Esophagus muscularis mucosa (tissue), 4 donors: ENCODE measurements around the gene SPANXB1. TPM values are rescaled to one million over a fixed set of nuclear protein-coding genes. Genes with fewer than 3 reads are reported as not detected.
"Not testable (repeated sequence)": the region's sequence is repeated elsewhere in the genome, so short reads cannot be mapped to it uniquely, and the experiment has no call there.

Experiments used
- DNase-seq: peaks from one replicate; pipeline ENCODE4 v3.0.0-alpha.2; 2017; ENCODE audit errors: extremely low spot score
- H3K27ac ChIP-seq, 4 donors: fragments of 200-600 bp; sonication (generic); replicated peaks in 1 of 4; 1 replicate in 3 of 4; 2 replicates in 1 of 4; pipeline ENCODE4 v1.5.1; 2016 to 2019; ENCODE audit warnings: mild to moderate bottlenecking in 1 of 4
- H3K27me3 ChIP-seq, 4 donors: fragments of 200-600 bp; sonication (generic); one replicate each; pipeline versions ENCODE4 v1.5.1 to v1.6.0; 2016 to 2019
- H3K36me3 ChIP-seq, 4 donors: fragments of 200-600 bp; sonication (generic); one replicate each; pipeline ENCODE4 v1.5.1; 2016 to 2019
- H3K4me1 ChIP-seq, 4 donors: fragments of 200-600 bp; sonication (generic); one replicate each; pipeline ENCODE4 v1.5.1; 2016 to 2019
- H3K4me3 ChIP-seq, 4 donors: fragments of 200-600 bp; sonication (generic); 1 replicate in 2 of 4; 2 replicates in 2 of 4; pipeline ENCODE4 v1.5.1; 2016 to 2019; ENCODE audit warnings: mild to moderate bottlenecking in 4 of 4, moderate library complexity in 1 of 4
- H3K9me3 ChIP-seq, 4 donors: fragments of 200-600 bp; sonication (generic); 1 replicate in 3 of 4; 2 replicates in 1 of 4; pipeline ENCODE4 v1.5.1; 2016 to 2019
- CTCF ChIP-seq, 3 experiments: fragments of 200-600 bp in 2 of 3; fragments of 450-650 bp in 1 of 3; sonication (generic) in 2 of 3; IDR thresholded peaks; one replicate each; pipeline ENCODE4 v1.5.1; 2017 to 2019; ENCODE audit warnings: antibody characterized with exemption in 3 of 3, mild to moderate bottlenecking in 2 of 3, moderate library complexity in 1 of 3
- EP300 ChIP-seq: sonication (generic); formaldehyde crosslinking; IDR thresholded peaks from one replicate; pipeline ENCODE4 v1.6.1; 2017; ENCODE audit warnings: antibody characterized with exemption
- POLR2A ChIP-seq: fragments of 450-650 bp; IDR thresholded peaks from one replicate; pipeline ENCODE4 v1.6.1; 2017; ENCODE audit warnings: antibody characterized with exemption, moderate library complexity, mild to moderate bottlenecking, low read depth
- POLR2AphosphoS5 ChIP-seq, 2 donors: sonication (generic); formaldehyde crosslinking; IDR thresholded peaks; one replicate each; pipeline ENCODE4 v1.6.1; 2017; ENCODE audit warnings: antibody characterized with exemption in 2 of 2
- WGBS: methylation state at CpG from one replicate; pipeline ENCODE4 v1.1.5; 2018; 5-methylcytosine and 5-hydroxymethylcytosine counted together
- intact Hi-C: fragments of 100-400 bp; cut with DNase I; formaldehyde crosslinking; loops from one replicate; pipeline ENCODE4 v1.15.1; 2023
- total RNA-seq, 4 donors: library from RNA; depleted of rRNA; stranded (reverse); fragments of >200 nt; gene quantifications; one replicate each; pipeline versions ENCODE4 v1.1.0 to v1.2.1, GENCODE V29; 2016

The SPANXB1 gene
- not detected for total RNA-seq

GRCh38 chrX:141002568-141002967, at the start of gene SPANXB1:
Gene SPANXB1, plus strand, starts transcription at chrX:141002594. Its CDS starts 100 bp downstream, at chrX:141002694.
- DNase-seq, H3K36me3 ChIP-seq, H3K4me1 ChIP-seq, H3K9me3 ChIP-seq, H3K27me3 ChIP-seq, H3K27ac ChIP-seq, intact Hi-C loops, H3K4me3 ChIP-seq: not testable (repeated sequence)
- 89% methylated on average over 13 of the region's 13 CpGs for WGBS

GRCh38 chrX:140967036-140967435, 35.4 kb upstream of the SPANXB1 start:
- no peak overlapping the region for H3K27ac ChIP-seq
- no peaks in the 10 kb centered on the region for H3K9me3 ChIP-seq
- intact Hi-C loops: no loop called here
- 71% methylated on average over 3 of the region's 3 CpGs for WGBS
- no peaks in the 10 kb centered on the region for H3K4me1 ChIP-seq
- no peaks in the 10 kb centered on the region for H3K36me3 ChIP-seq
- H3K4me3 ChIP-seq: no peak overlapping the region
- no peaks in the 10 kb centered on the region for H3K27me3 ChIP-seq
- no peak for TF ChIP-seq CTCF (IDR thresholded peaks at IDR 0.05)
- TF ChIP-seq EP300: no peak
- TF ChIP-seq POLR2AphosphoS5 (IDR thresholded peaks at IDR 0.05): no peak
- no peak for TF ChIP-seq POLR2A
- DNase-seq: no peak

- no peak for DNase-seq
- WGBS: 75% methylated on average over 4 of the region's 4 CpGs
- H3K36me3 ChIP-seq: no peaks in the 10 kb centered on the region
- no peaks in the 10 kb centered on the region for H3K9me3 ChIP-seq
- no peaks in the 10 kb centered on the region for H3K4me1 ChIP-seq
- no peaks in the 10 kb centered on the region for H3K27me3 ChIP-seq
- intact Hi-C loops: no loop called here
- H3K4me3 ChIP-seq: no peak overlapping the region
- TF ChIP-seq POLR2A (no peak), POLR2AphosphoS5 (IDR thresholded peaks at IDR 0.05) (no peak), CTCF (IDR thresholded peaks at IDR 0.05) (no peak), EP300 (no peak)
- H3K27ac ChIP-seq: no peak overlapping the region
Measured at GRCh38 chrX:140971099-140971795, 31.1 kb upstream of the SPANXB1 start.

- H3K4me3 ChIP-seq: no peak overlapping the region
- intact Hi-C loops: no loop called here
- no peak overlapping the region for H3K27ac ChIP-seq
- TF ChIP-seq POLR2A: no peak
- TF ChIP-seq POLR2AphosphoS5 (IDR thresholded peaks at IDR 0.05): no peak
- no peak for TF ChIP-seq EP300
- TF ChIP-seq CTCF (IDR thresholded peaks at IDR 0.05): no peak
- H3K9me3 ChIP-seq: no peaks in the 10 kb centered on the region
- H3K27me3 ChIP-seq: no peaks in the 10 kb centered on the region
- no peaks in the 10 kb centered on the region for H3K36me3 ChIP-seq
- WGBS: 50% methylated on average over 3 of the region's 3 CpGs
- no peaks in the 10 kb centered on the region for H3K4me1 ChIP-seq
- DNase-seq: no peak
Measured at GRCh38 chrX:140975472-140975871, 26.9 kb upstream of the SPANXB1 start.

- Histone ChIP-seq H3K36me3 (no peaks in the 10 kb centered on the region), H3K4me1 (no peaks in the 10 kb centered on the region), H3K9me3 (no peaks in the 10 kb centered on the region), H3K4me3 (no peak overlapping the region), H3K27ac (no peak overlapping the region), H3K27me3 (no peaks in the 10 kb centered on the region)
- intact Hi-C loops: no loop called here
- 80% methylated on average over 3 of the region's 3 CpGs for WGBS
- no peak for TF ChIP-seq CTCF (IDR thresholded peaks at IDR 0.05)
- TF ChIP-seq POLR2AphosphoS5 (IDR thresholded peaks at IDR 0.05): no peak
- no peak for TF ChIP-seq EP300
- no peak for TF ChIP-seq POLR2A
- DNase-seq: no peak
Measured at GRCh38 chrX:140980271-140980670, 22.1 kb upstream of the SPANXB1 start.
